HepG2 (cell line): ENCODE measurements around the gene NME2. TPM values are rescaled to one million over a fixed set of nuclear protein-coding genes. Genes with fewer than 3 reads are reported as not detected.

Source experiments
- AGO1 ChIP-seq: fragments of 200-400 bp; formaldehyde crosslinking; IDR thresholded peaks from 2 replicates; pipeline ENCODE4 v1.6.1; 2017; ENCODE audit warnings: mild to moderate bottlenecking, low read depth, low read length, moderate library complexity; ENCODE audit not compliant: poor library complexity, severe bottlenecking
- ARID5B ChIP-seq: IDR thresholded peaks from 2 replicates; pipeline ENCODE4 v1.4.0; 2020; ENCODE audit warnings: mild to moderate bottlenecking, missing genetic modification reagents
- GMEB1 ChIP-seq: sonication (generic); formaldehyde crosslinking; IDR thresholded peaks from 2 replicates; pipeline ENCODE4 v1.5.1; 2020; ENCODE audit warnings: missing genetic modification reagents, mild to moderate bottlenecking, borderline replicate concordance
- KDM3A ChIP-seq: IDR thresholded peaks from 2 replicates; pipeline ENCODE4 v1.6.1; 2018; ENCODE audit warnings: low read depth, missing compliant biosample characterization
- PTBP1 ChIP-seq: fragments of 200-400 bp; formaldehyde crosslinking; IDR thresholded peaks from 2 replicates; pipeline ENCODE4 v1.6.1; 2018; ENCODE audit warnings: low read length, low read depth; ENCODE audit not compliant: poor library complexity, severe bottlenecking
- SAP130 ChIP-seq: IDR thresholded peaks from 2 replicates; pipeline ENCODE4 v1.6.1; 2016; ENCODE audit warnings: low read depth
- TAF1 ChIP-seq: sonication (generic); formaldehyde crosslinking; IDR thresholded peaks from 2 replicates; pipeline ENCODE4 v1.4.0; 2020; ENCODE audit warnings: missing genetic modification reagents
- ZHX1 ChIP-seq: sonication (generic); formaldehyde crosslinking; IDR thresholded peaks from 2 replicates; pipeline ENCODE4 v1.8.1; 2022; ENCODE audit warnings: low read depth, mild to moderate bottlenecking, missing genetic modification reagents
- ZNF414 ChIP-seq: sonication (generic); formaldehyde crosslinking; IDR thresholded peaks from 2 replicates; pipeline ENCODE4 v1.5.0; 2020; ENCODE audit warnings: missing genetic modification reagents
- ZNF550 ChIP-seq: sonication (generic); formaldehyde crosslinking; IDR thresholded peaks from 2 replicates; pipeline ENCODE4 v1.4.0; 2020; ENCODE audit warnings: mild to moderate bottlenecking, missing genetic modification reagents, borderline replicate concordance
- ZNF562 ChIP-seq: sonication (generic); formaldehyde crosslinking; IDR thresholded peaks from 2 replicates; pipeline ENCODE4 v1.8.0; 2022; ENCODE audit warnings: missing genetic modification reagents, borderline replicate concordance
- ZNF574 ChIP-seq: sonication (generic); formaldehyde crosslinking; IDR thresholded peaks from 2 replicates; pipeline ENCODE4 v1.4.0; 2020; ENCODE audit warnings: missing genetic modification reagents
- polyA plus RNA-seq, 8 experiments: library from polyadenylated mRNA; depleted of rRNA in 3 of 8; stranded (reverse) in 7 of 8; unstranded in 1 of 8; fragments of >200 nt; fragmentation: Illumina TruSeq in 4 of 8; extraction: Trizol in 4 of 8; gene quantifications; 2 replicates each; pipeline versions ENCODE4 v1.2.1 to v1.2.3, GENCODE V29; 2011 to 2016; ENCODE audit warnings: low read depth in 4 of 8, missing spikeins in 1 of 8, mixed read lengths in 1 of 8; ENCODE audit not compliant: insufficient read depth in 1 of 8
- total RNA-seq, 5 experiments: library from RNA; depleted of rRNA; stranded (reverse); fragments of >200 nt; fragmentation: Illumina TruSeq; extraction: Trizol; gene quantifications; 2 replicates each; pipeline ENCODE4 v1.2.3, GENCODE V29; 2016; ENCODE audit warnings: low read depth in 1 of 5

NME2 gene
- total and polyA plus RNA-seq, 2 of the 13 experiments (the other 11 are each of a cell fraction or from before 2014, with no cell fraction given): 790 to 1,213 TPM

GRCh38 chr17:51118330-51119195, 47.6 kb upstream of the NME2 start (continued):
- TF ChIP-seq ZHX1 (CRISPR knock-in tag) (no peak), ZNF414 (CRISPR knock-in tag) (no peak), SAP130 (CRISPR knock-in tag) (peak; percentile 94), PTBP1 (no peak), ARID5B (CRISPR knock-in tag) (peak; percentile 43), KDM3A (CRISPR knock-in tag) (no peak), TAF1 (CRISPR knock-in tag) (no peak), ZNF562 (CRISPR knock-in tag) (no peak), AGO1 (no peak), GMEB1 (CRISPR knock-in tag) (peak; percentile 36; the same call in 1 of the 2 replicates), ZNF574 (CRISPR knock-in tag) (no peak), ZNF550 (CRISPR knock-in tag) (no peak)
